ENCODE measurements around the gene SERP1. TPM values are rescaled to one million over a fixed set of nuclear protein-coding genes. Genes with fewer than 3 reads are reported as not detected.

The SERP1 gene
- total RNA-seq, 1 donor from 2014 or later = 119 TPM

- Histone ChIP-seq H3K27ac (ENCODE audit: low read depth, low read length) (no peak overlapping the region), H3K4me2 (ENCODE audit: low read length) (peak overlapping the region; percentile 86), H3K27me3 (ENCODE audit: insufficient read depth, low read length) (no peaks in the 10 kb centered on the region), H3K79me2 (ENCODE audit: insufficient read depth, low read length) (peaks cover 67% of the 10 kb centered on the region), H4K20me1 (ENCODE audit: insufficient read depth, low read length) (peaks cover 51% of the 10 kb centered on the region), H3K36me3 (ENCODE audit: insufficient read depth, low read length) (peaks cover 21% of the 10 kb centered on the region), H3K4me3 (ENCODE audit: insufficient read depth, low read depth, low read length) (peak overlapping the region; percentile 93), H3K9ac (ENCODE audit: low read length) (peak overlapping the region; percentile 95), H3K9me3 (ENCODE audit: insufficient read depth, low read depth, low read length) (no peaks in the 10 kb centered on the region), H2AFZ (ENCODE audit: low read depth, low read length) (no peak overlapping the region), H3K4me1 (ENCODE audit: insufficient read depth, low read length) (peaks cover 6% of the 10 kb centered on the region)
- Mint-ChIP-seq H3K27ac (ENCODE audit: unreplicated experiment) (no peak overlapping the region), H3K27me3 (ENCODE audit: low read depth, unreplicated experiment) (no peaks in the 10 kb centered on the region), H3K9me3 (ENCODE audit: unreplicated experiment) (no peaks in the 10 kb centered on the region), H3K36me3 (ENCODE audit: low read depth, unreplicated experiment) (peaks cover 9% of the 10 kb centered on the region), H3K4me1 (ENCODE audit: low read depth, unreplicated experiment) (peaks cover 20% of the 10 kb centered on the region), H3K4me3 (ENCODE audit: unreplicated experiment) (peak overlapping the region; percentile 45)
- no peak for DNase-seq (ENCODE audit: low read depth)
- no peak for FAIRE-seq
- TF ChIP-seq EZH2 (IDR thresholded peaks at IDR 0.05; ENCODE audit: insufficient read depth, low read length) (no peak), CTCF (IDR thresholded peaks at IDR 0.05; ENCODE audit: insufficient read depth, low read depth, low read length) (no peak)
These were observed 2.8 kb downstream of the SERP1 start for GRCh38 chr3:150543531-150543930.

- no peak for FAIRE-seq
- no peak overlapping the region for H3K9ac ChIP-seq (ENCODE audit: low read length)
- no peaks in the 10 kb centered on the region for H3K9me3 ChIP-seq (ENCODE audit: insufficient read depth, low read depth, low read length)
- H3K27me3 Mint-ChIP-seq (ENCODE audit: low read depth, unreplicated experiment) = no peaks in the 10 kb centered on the region
- no peak for DNase-seq (ENCODE audit: low read depth)
- peaks cover 9% of the 10 kb centered on the region for H3K36me3 Mint-ChIP-seq (ENCODE audit: low read depth, unreplicated experiment)
- H3K4me2 ChIP-seq (ENCODE audit: low read length) = peak overlapping the region; percentile 86
- no peak overlapping the region for H2AFZ ChIP-seq (ENCODE audit: low read depth, low read length)
- peaks cover 63% of the 10 kb centered on the region for H3K79me2 ChIP-seq (ENCODE audit: insufficient read depth, low read length)
- H3K4me1 ChIP-seq (ENCODE audit: insufficient read depth, low read length) = peaks cover 6% of the 10 kb centered on the region
- H3K27ac Mint-ChIP-seq (ENCODE audit: unreplicated experiment) = no peak overlapping the region
- H3K9me3 Mint-ChIP-seq (ENCODE audit: unreplicated experiment) = no peaks in the 10 kb centered on the region
- peaks cover 21% of the 10 kb centered on the region for H3K36me3 ChIP-seq (ENCODE audit: insufficient read depth, low read length)
- no peak for TF ChIP-seq CTCF (IDR thresholded peaks at IDR 0.05; ENCODE audit: insufficient read depth, low read depth, low read length)
- TF ChIP-seq EZH2 (IDR thresholded peaks at IDR 0.05; ENCODE audit: insufficient read depth, low read length) = no peak
- peak overlapping the region; percentile 58 for H3K4me3 Mint-ChIP-seq (ENCODE audit: unreplicated experiment)
- H3K27me3 ChIP-seq (ENCODE audit: insufficient read depth, low read length) = no peaks in the 10 kb centered on the region
- peaks cover 16% of the 10 kb centered on the region for H3K4me1 Mint-ChIP-seq (ENCODE audit: low read depth, unreplicated experiment)
- H4K20me1 ChIP-seq (ENCODE audit: insufficient read depth, low read length) = peaks cover 54% of the 10 kb centered on the region
- no peak overlapping the region for H3K27ac ChIP-seq (ENCODE audit: low read depth, low read length)
- no peak overlapping the region for H3K4me3 ChIP-seq (ENCODE audit: insufficient read depth, low read depth, low read length)
These were observed 3.2 kb downstream of the SERP1 start for GRCh38 chr3:150543128-150543527.

- peaks cover 54% of the 10 kb centered on the region for H4K20me1 ChIP-seq (ENCODE audit: insufficient read depth, low read length)
- DNase-seq (ENCODE audit: low read depth) (no peak), FAIRE-seq (no peak)
- Mint-ChIP-seq H3K9me3 (ENCODE audit: unreplicated experiment) (no peaks in the 10 kb centered on the region), H3K4me1 (ENCODE audit: low read depth, unreplicated experiment) (peaks cover 14% of the 10 kb centered on the region), H3K27me3 (ENCODE audit: low read depth, unreplicated experiment) (no peaks in the 10 kb centered on the region), H3K36me3 (ENCODE audit: low read depth, unreplicated experiment) (peaks cover 9% of the 10 kb centered on the region), H3K4me3 (ENCODE audit: unreplicated experiment) (no peak overlapping the region), H3K27ac (ENCODE audit: unreplicated experiment) (no peak overlapping the region)
- H3K36me3 ChIP-seq (ENCODE audit: insufficient read depth, low read length) = peaks cover 21% of the 10 kb centered on the region
- no peak overlapping the region for H3K27ac ChIP-seq (ENCODE audit: low read depth, low read length)
- no peak overlapping the region for H3K4me3 ChIP-seq (ENCODE audit: insufficient read depth, low read depth, low read length)
- H2AFZ ChIP-seq (ENCODE audit: low read depth, low read length) = no peak overlapping the region
- no peaks in the 10 kb centered on the region for H3K9me3 ChIP-seq (ENCODE audit: insufficient read depth, low read depth, low read length)
- TF ChIP-seq EZH2 (IDR thresholded peaks at IDR 0.05; ENCODE audit: insufficient read depth, low read length) = no peak
- no peak for TF ChIP-seq CTCF (IDR thresholded peaks at IDR 0.05; ENCODE audit: insufficient read depth, low read depth, low read length)
- no peaks in the 10 kb centered on the region for H3K27me3 ChIP-seq (ENCODE audit: insufficient read depth, low read length)
- H3K4me2 ChIP-seq (ENCODE audit: low read length) = no peak overlapping the region
- H3K9ac ChIP-seq (ENCODE audit: low read length) = no peak overlapping the region
- H3K79me2 ChIP-seq (ENCODE audit: insufficient read depth, low read length) = peaks cover 44% of the 10 kb centered on the region
- peaks cover 6% of the 10 kb centered on the region for H3K4me1 ChIP-seq (ENCODE audit: insufficient read depth, low read length)
These were observed 5.3 kb downstream of the SERP1 start for GRCh38 chr3:150540991-150541390.
